Mesothelial cell of epicardium (in vitro differentiated cells): ENCODE measurements around the gene DPYD. TPM values are rescaled to one million over a fixed set of nuclear protein-coding genes. Genes with fewer than 3 reads are reported as not detected.

Experiments used
- DNase-seq, 2 experiments: peaks; one replicate each; pipeline ENCODE4 v3.0.0; 2021; ENCODE audit warnings: low spot score in 2 of 2; ENCODE audit not compliant: unreplicated experiment in 2 of 2
- H3K27ac Mint-ChIP-seq: 2 replicates; pipeline ENCODE4 v1.8.0; 2021; ENCODE audit warnings: mixed read lengths
- H3K27me3 Mint-ChIP-seq: 2 replicates; pipeline ENCODE4 v1.8.0; 2021; ENCODE audit warnings: low read depth, mixed read lengths
- H3K36me3 Mint-ChIP-seq: 2 replicates; pipeline ENCODE4 v1.8.0; 2021; ENCODE audit warnings: mixed read lengths
- H3K4me1 Mint-ChIP-seq: 2 replicates; pipeline ENCODE4 v1.8.0; 2021; ENCODE audit warnings: mixed read lengths
- H3K4me3 Mint-ChIP-seq: 2 replicates; pipeline ENCODE4 v1.8.0; 2021; ENCODE audit warnings: mild to moderate bottlenecking, moderate library complexity, mixed read lengths
- H3K9me3 Mint-ChIP-seq: 2 replicates; pipeline ENCODE4 v1.8.0; 2021; ENCODE audit warnings: mixed read lengths
- total RNA-seq: library from RNA; stranded (reverse); gene quantifications from 3 replicates; pipeline ENCODE4 v1.2.1, GENCODE V29; 2021
- TF ChIP-seq, protein P1 (sequence below): fragments of 200-600 bp; sonication (generic); IDR thresholded peaks from one replicate; pipeline ENCODE4 v1.5.0; 2021; ENCODE audit warnings: antibody characterized with exemption; ENCODE audit not compliant: unreplicated experiment

The DPYD gene
- total RNA-seq, 1 donor from 2014 or later = 13.3 TPM

DNA sequence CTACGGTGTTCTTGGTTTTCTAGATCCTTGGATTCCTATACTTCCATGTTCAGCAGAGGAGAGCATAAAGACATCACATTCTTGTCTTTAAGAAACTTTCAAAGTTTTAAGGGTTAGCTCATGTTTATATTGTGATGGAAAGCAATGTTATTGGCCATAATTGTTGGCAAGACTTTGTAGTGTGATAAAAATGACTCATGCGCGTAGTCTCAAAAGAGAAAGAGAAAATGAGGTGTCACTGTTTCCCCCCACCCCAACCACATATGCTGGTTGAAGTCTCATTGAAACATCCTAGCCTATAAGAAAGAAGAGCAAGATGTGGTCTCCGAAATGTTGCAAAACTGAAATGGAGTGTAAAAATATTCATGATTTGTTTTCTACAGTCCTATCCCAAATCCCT lies 850.5 kb downstream of the DPYD start:
- TF ChIP-seq, protein P1, sequence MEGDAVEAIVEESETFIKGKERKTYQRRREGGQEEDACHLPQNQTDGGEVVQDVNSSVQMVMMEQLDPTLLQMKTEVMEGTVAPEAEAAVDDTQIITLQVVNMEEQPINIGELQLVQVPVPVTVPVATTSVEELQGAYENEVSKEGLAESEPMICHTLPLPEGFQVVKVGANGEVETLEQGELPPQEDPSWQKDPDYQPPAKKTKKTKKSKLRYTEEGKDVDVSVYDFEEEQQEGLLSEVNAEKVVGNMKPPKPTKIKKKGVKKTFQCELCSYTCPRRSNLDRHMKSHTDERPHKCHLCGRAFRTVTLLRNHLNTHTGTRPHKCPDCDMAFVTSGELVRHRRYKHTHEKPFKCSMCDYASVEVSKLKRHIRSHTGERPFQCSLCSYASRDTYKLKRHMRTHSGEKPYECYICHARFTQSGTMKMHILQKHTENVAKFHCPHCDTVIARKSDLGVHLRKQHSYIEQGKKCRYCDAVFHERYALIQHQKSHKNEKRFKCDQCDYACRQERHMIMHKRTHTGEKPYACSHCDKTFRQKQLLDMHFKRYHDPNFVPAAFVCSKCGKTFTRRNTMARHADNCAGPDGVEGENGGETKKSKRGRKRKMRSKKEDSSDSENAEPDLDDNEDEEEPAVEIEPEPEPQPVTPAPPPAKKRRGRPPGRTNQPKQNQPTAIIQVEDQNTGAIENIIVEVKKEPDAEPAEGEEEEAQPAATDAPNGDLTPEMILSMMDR = no peak
- Mint-ChIP-seq H3K4me1 (no peaks in the 10 kb centered on the region), H3K27me3 (no peaks in the 10 kb centered on the region), H3K27ac (no peak overlapping the region), H3K9me3 (peaks cover 8% of the 10 kb centered on the region), H3K4me3 (no peak overlapping the region), H3K36me3 (no peaks in the 10 kb centered on the region)
- no peak for DNase-seq

DNA sequence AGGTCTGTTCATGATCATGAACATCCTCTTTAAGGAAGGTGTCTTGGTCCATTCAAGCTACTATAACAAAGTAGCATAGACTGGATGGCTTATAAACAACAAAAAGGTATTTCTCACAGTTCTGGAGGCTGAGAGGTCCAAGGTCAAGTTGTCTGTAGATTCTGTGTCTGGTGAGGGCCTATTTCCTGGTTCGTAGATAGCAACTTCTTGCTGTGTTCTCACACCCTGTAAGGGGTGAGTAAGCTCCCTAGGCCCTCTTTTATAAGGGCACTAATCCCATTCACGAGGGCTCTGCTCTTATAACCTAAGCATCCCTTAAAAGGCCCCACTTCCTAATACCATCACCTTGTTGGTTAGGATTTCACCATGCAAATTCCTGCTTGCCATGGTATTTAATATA lies 851.5 kb downstream of the DPYD start:
- Mint-ChIP-seq H3K27me3 (no peaks in the 10 kb centered on the region), H3K4me1 (no peaks in the 10 kb centered on the region), H3K9me3 (peaks cover 8% of the 10 kb centered on the region), H3K27ac (no peak overlapping the region), H3K36me3 (no peaks in the 10 kb centered on the region), H3K4me3 (no peak overlapping the region)
- TF ChIP-seq, protein P1 = no peak
- no peak for DNase-seq

DNA sequence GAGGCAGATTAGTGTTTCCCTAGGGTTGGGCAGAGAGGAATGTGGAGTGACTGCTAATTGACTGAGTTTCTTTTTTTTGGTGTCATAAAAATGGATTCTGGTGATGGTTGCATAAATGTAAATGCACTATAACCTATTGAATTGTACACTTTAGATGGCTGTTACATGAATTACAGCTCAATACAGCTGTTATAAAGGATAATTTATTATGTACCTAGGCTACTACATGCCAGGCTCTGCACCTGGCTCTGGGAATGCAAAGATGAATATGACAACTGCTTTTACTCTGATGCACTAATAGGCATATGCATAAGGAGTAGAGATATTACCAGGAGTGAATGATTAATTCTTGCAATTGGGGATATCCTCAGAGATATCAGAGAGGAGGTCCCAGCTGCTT lies 854.0 kb downstream of the DPYD start:
- peaks cover 17% of the 10 kb centered on the region for H3K9me3 Mint-ChIP-seq
- no peak overlapping the region for H3K4me3 Mint-ChIP-seq
- no peak for DNase-seq
- H3K27me3 Mint-ChIP-seq = no peaks in the 10 kb centered on the region
- TF ChIP-seq, protein P1 = no peak
- no peak overlapping the region for H3K27ac Mint-ChIP-seq
- H3K36me3 Mint-ChIP-seq = no peaks in the 10 kb centered on the region
- no peaks in the 10 kb centered on the region for H3K4me1 Mint-ChIP-seq

DNA sequence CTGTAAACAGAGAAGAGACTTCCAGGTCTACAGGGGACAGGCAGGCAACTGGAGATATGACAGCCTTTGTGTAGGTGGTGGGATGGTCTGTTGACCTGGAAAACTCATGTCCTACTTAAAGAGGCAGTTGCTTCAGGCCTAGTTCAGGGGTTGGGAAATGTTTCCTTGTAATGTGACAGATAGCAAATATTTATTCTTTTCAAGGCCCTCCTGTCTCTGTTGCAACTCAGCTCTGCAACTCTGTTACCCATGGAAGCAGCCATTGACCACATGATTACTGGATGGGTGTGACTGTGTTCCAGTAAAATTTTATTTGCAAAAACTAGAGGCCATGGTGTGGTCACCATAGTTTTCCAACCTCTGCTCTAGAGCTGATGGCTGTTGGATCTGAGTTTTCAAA lies 857.3 kb downstream of the DPYD start:
- no peaks in the 10 kb centered on the region for H3K27me3 Mint-ChIP-seq
- DNase-seq = no peak
- H3K27ac Mint-ChIP-seq = no peak overlapping the region
- H3K36me3 Mint-ChIP-seq = peaks cover 1% of the 10 kb centered on the region
- TF ChIP-seq, protein P1 = no peak
- no peaks in the 10 kb centered on the region for H3K4me1 Mint-ChIP-seq
- no peak overlapping the region for H3K4me3 Mint-ChIP-seq
- peaks cover 45% of the 10 kb centered on the region for H3K9me3 Mint-ChIP-seq

DNA sequence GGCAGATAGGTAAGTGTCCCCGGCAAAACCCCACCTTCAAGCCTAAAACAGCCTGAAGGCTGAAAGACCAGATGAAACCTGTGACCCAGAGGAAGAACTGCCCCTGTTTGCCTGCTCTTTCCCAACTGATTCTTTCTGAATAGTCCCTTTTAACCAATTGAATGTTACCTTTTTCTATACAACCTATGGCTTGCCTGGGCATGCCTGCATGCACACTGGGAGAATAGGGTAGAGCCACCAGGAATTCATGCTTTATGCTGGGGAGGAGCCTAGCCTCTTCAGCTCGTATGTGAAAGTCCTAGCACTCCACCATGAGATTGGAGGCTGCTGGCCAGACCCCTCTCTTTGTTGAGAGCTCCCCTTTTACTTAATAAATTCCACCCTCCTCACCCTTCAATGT lies 859.2 kb downstream of the DPYD start:
- Mint-ChIP-seq H3K36me3 (peaks cover 3% of the 10 kb centered on the region), H3K27ac (no peak overlapping the region)

More for the DNA sequence above, 859.2 kb downstream of the DPYD start:
- DNase-seq = no peak
- Mint-ChIP-seq H3K4me3 (no peak overlapping the region), H3K4me1 (no peaks in the 10 kb centered on the region), H3K9me3 (peaks cover 51% of the 10 kb centered on the region), H3K27me3 (no peaks in the 10 kb centered on the region)
- TF ChIP-seq, protein P1 = no peak
